ENCODE results near the gene EIF2AK2.
A peak's percentile ranks its signal among the peaks of the same experiment; 100 is the strongest.

Gene EIF2AK2

GRCh38 chr2:37102588-37102987 lies 54.2 kb downstream of the EIF2AK2 start:
- DNase-seq (ENCODE audit: low read depth, low spot score) = no peak

GRCh38 chr2:37100054-37100453 lies 56.7 kb downstream of the EIF2AK2 start:
- DNase-seq (ENCODE audit: low read depth, low spot score) = no peak

GRCh38 chr2:37098416-37099118 lies 58.2 kb downstream of the EIF2AK2 start:
- no peak for DNase-seq (ENCODE audit: low read depth, low spot score)

- no peak for DNase-seq (ENCODE audit: low read depth, low spot score)
Measured at GRCh38 chr2:37096568-37096967, 60.2 kb downstream of the EIF2AK2 start.

- DNase-seq (ENCODE audit: low read depth, low spot score) = no peak
Measured at GRCh38 chr2:37091873-37092272, 64.9 kb downstream of the EIF2AK2 start.

- no peak for DNase-seq (ENCODE audit: low read depth, low spot score)
Measured at GRCh38 chr2:37090019-37090477, 66.7 kb downstream of the EIF2AK2 start.

- DNase-seq (ENCODE audit: low read depth, low spot score) = no peak
Measured at GRCh38 chr2:37085731-37086147, 71.0 kb downstream of the EIF2AK2 start.

- DNase-seq (ENCODE audit: low read depth, low spot score) = no peak
Measured at GRCh38 chr2:37084797-37085196, 72.0 kb downstream of the EIF2AK2 start.

GRCh38 chr2:37083873-37084794 lies 72.6 kb downstream of the EIF2AK2 start, which contains the start of the genes GPATCH11 and HEATR5B:
Gene GPATCH11, plus strand, starts transcription at chr2:37084518. Its CDS starts 3,864 bp downstream, at chr2:37088382.
Gene HEATR5B, minus strand, starts transcription at chr2:37084372. Its CDS starts 958 bp downstream, at chr2:37083414.
- DNase-seq (ENCODE audit: low read depth, low spot score) = peak; percentile 91

GRCh38 chr2:37080689-37081088 lies 76.1 kb downstream of the EIF2AK2 start:
- DNase-seq (ENCODE audit: low read depth, low spot score) = no peak

- no peak for DNase-seq (ENCODE audit: low read depth, low spot score)
Measured at GRCh38 chr2:37080266-37080665, 76.5 kb downstream of the EIF2AK2 start.

GRCh38 chr2:37070931-37071330 lies 85.8 kb downstream of the EIF2AK2 start:
- DNase-seq (ENCODE audit: low read depth, low spot score) = no peak

- no peak for DNase-seq (ENCODE audit: low read depth, low spot score)
Measured at GRCh38 chr2:37068686-37069085, 88.1 kb downstream of the EIF2AK2 start.

- DNase-seq (ENCODE audit: low read depth, low spot score) = no peak
Measured at GRCh38 chr2:37061776-37062175, 95.0 kb downstream of the EIF2AK2 start.

- DNase-seq (ENCODE audit: low read depth, low spot score) = no peak
Measured at GRCh38 chr2:37061013-37061711, 95.6 kb downstream of the EIF2AK2 start.

- no peak for DNase-seq (ENCODE audit: low read depth, low spot score)
Measured at GRCh38 chr2:37060446-37060845, 96.3 kb downstream of the EIF2AK2 start.

GRCh38 chr2:37059841-37060240 lies 96.9 kb downstream of the EIF2AK2 start:
- DNase-seq (ENCODE audit: low read depth, low spot score) = no peak

- no peak for DNase-seq (ENCODE audit: low read depth, low spot score)
Measured at GRCh38 chr2:37052600-37053332, 104.0 kb downstream of the EIF2AK2 start.

Data from smooth muscle cell of the brain vasculature (primary cell).